ENCODE data around the gene TMEM51.
A peak's percentile ranks its signal among the peaks of the same experiment; 100 is the strongest.

TMEM51 gene

DNA sequence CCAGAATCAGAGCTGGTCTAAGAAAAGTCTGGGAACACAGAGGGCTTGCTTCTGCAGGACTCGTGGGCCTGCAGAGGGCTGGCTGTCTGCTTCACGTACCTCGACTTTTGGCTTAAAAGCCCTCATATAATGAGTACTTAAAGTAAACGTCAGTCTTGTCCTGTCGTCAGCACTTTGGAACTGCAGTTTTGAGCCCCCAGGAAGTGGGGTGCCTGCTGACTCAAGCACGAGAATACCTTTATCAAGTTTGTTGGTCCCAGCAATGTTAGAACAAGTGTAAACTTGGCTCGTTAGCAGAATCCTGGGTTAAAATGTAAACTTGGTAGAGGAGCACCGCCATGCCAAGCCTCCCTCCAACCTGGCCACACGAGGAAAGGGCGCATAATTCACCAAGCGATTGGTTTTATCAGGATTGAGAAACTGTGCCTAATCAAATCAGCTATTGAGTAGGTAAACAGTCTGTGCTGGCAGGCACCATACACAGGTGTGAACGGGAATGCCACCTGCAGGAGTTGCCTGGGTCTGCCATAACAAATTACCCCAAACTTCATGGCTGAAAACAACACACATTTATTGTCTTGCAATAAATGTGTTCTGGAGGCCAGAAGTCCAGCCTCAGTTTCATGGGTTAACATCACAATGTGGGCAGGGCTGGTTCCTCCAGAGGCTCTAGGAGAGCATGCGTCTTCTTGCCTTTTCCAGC lies 48.5 kb downstream of the TMEM51 start:
- no peak for ATAC-seq (ENCODE audit: low read depth)
- TF ChIP-seq, protein P1, sequence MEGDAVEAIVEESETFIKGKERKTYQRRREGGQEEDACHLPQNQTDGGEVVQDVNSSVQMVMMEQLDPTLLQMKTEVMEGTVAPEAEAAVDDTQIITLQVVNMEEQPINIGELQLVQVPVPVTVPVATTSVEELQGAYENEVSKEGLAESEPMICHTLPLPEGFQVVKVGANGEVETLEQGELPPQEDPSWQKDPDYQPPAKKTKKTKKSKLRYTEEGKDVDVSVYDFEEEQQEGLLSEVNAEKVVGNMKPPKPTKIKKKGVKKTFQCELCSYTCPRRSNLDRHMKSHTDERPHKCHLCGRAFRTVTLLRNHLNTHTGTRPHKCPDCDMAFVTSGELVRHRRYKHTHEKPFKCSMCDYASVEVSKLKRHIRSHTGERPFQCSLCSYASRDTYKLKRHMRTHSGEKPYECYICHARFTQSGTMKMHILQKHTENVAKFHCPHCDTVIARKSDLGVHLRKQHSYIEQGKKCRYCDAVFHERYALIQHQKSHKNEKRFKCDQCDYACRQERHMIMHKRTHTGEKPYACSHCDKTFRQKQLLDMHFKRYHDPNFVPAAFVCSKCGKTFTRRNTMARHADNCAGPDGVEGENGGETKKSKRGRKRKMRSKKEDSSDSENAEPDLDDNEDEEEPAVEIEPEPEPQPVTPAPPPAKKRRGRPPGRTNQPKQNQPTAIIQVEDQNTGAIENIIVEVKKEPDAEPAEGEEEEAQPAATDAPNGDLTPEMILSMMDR (IDR thresholded peaks at IDR 0.05; ENCODE audit: poor library complexity, severe bottlenecking): peak; percentile 9
- Histone ChIP-seq H3K4me1 (ENCODE audit: insufficient read depth, poor library complexity, severe bottlenecking) (peaks cover 25% of the 10 kb centered on the region), H3K27ac (ENCODE audit: poor library complexity, severe bottlenecking) (no peak overlapping the region), H3K27me3 (ENCODE audit: insufficient read depth, poor library complexity, severe bottlenecking) (no peaks in the 10 kb centered on the region), H3K36me3 (ENCODE audit: low read depth) (no peaks in the 10 kb centered on the region; the same call in 1 of the 2 replicates), H3K4me3 (ENCODE audit: severe bottlenecking) (no peak overlapping the region), H3K9me3 (ENCODE audit: severe bottlenecking) (no peaks in the 10 kb centered on the region)
- DNase-seq (ENCODE audit: low spot score): no peak

DNA sequence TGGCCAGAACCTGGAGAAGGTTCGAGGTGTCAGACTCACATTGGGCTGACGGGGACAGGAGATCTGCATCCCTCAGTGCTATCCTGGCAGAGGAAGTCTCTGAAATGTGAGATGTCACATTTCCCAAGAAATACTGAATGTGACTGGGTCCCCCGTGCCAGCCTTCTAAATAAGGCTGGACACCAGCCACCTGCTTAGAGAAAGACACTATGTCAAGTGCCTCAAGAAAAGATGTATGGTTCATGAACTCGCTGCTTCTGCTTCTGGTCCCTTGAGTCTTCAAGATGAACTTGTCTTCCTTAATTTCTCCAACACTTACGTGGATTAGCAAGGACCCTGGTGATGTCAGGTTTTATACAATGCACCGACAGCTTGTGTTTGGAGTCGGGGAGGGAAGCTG lies 51.4 kb downstream of the TMEM51 start:
- TF ChIP-seq, protein P1 (IDR thresholded peaks at IDR 0.05; ENCODE audit: poor library complexity, severe bottlenecking): no peak
- no peaks in the 10 kb centered on the region for H3K27me3 ChIP-seq (ENCODE audit: insufficient read depth, poor library complexity, severe bottlenecking)
- ATAC-seq (ENCODE audit: low read depth) (no peak), DNase-seq (ENCODE audit: low spot score) (no peak)
- H3K9me3 ChIP-seq (ENCODE audit: severe bottlenecking): no peaks in the 10 kb centered on the region
- peaks cover 23% of the 10 kb centered on the region for H3K4me1 ChIP-seq (ENCODE audit: insufficient read depth, poor library complexity, severe bottlenecking)
- H3K36me3 ChIP-seq (ENCODE audit: low read depth): no peaks in the 10 kb centered on the region
- H3K27ac ChIP-seq (ENCODE audit: poor library complexity, severe bottlenecking): no peak overlapping the region
- no peak overlapping the region for H3K4me3 ChIP-seq (ENCODE audit: severe bottlenecking)

DNA sequence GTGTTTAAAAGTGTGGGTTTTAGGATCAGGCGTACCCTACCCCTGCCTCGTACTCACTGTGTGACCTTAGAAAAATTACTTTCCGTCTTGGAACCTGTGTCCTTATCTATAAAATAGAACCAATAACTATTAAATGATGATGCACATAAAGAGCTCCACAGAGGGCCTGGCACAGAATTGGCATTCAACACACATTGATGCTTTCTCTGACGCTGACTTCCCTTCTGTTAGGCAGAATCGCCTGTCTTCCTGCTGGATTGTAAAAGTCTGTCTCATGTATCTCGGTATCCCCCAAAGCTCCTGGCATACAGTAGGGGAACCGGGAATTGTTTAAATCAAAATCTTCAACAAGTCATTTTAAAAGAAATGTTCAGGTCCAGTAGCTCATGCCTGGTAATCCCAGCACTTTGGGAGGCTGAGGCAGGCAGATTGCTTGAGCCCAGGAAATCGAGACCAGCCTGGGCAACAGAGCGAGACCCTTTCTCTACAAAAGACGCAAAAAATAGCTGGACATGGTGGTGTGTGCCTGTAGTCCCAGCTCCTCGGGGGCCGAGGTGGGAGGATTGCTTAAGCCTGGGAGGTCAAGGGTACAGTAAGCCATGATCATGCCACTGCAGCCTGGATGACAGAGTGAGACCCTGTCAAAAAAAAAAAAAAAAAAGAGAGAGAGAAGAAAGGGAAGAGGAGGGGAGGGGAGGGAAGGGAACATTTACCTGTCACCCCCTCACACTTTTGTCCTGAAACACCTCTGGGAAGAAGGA lies 52.2 kb downstream of the TMEM51 start:
- ATAC-seq (ENCODE audit: low read depth): no peak
- peaks cover 6% of the 10 kb centered on the region; the same call in 1 of the 2 replicates for H3K36me3 ChIP-seq (ENCODE audit: low read depth)
- H3K9me3 ChIP-seq (ENCODE audit: severe bottlenecking): no peaks in the 10 kb centered on the region
- H3K27me3 ChIP-seq (ENCODE audit: insufficient read depth, poor library complexity, severe bottlenecking): no peaks in the 10 kb centered on the region
- no peak for DNase-seq (ENCODE audit: low spot score)
- peaks cover 14% of the 10 kb centered on the region for H3K4me1 ChIP-seq (ENCODE audit: insufficient read depth, poor library complexity, severe bottlenecking)
- no peak overlapping the region for H3K27ac ChIP-seq (ENCODE audit: poor library complexity, severe bottlenecking)
- TF ChIP-seq, protein P1 (IDR thresholded peaks at IDR 0.05; ENCODE audit: poor library complexity, severe bottlenecking): no peak
- H3K4me3 ChIP-seq (ENCODE audit: severe bottlenecking): no peak overlapping the region

DNA sequence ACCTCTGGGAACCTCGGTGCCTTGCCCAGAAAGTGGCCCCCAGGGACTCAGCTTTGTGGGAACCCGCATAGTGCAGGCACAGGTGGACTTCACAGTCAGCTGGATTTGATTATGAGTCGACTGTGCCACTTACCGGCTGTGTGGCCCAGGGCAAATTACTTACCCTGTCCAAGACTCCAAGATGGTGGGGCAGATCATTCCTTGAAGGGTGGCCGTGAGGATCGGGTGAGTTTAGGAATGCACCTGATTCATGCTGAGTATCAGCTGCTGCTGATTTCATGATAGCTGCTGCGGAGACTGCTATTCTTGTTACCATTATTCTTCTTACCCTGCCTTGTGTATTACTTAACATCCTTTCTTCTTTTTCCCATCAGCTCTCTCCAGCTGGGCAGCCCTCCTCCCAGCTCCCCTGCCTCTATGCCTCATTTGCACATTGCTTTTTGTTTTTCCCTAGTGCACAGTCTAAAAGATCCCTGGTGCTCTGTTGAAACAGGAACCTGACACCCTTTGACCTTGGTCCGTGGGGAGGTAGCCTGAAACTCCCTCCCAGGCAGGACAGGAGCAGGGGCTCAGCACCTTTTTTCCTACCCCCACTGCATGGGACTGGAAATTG lies 53.0 kb downstream of the TMEM51 start:
- Histone ChIP-seq H3K27me3 (ENCODE audit: insufficient read depth, poor library complexity, severe bottlenecking) (no peaks in the 10 kb centered on the region), H3K4me3 (ENCODE audit: severe bottlenecking) (no peak overlapping the region), H3K27ac (ENCODE audit: poor library complexity, severe bottlenecking) (no peak overlapping the region), H3K9me3 (ENCODE audit: severe bottlenecking) (no peaks in the 10 kb centered on the region), H3K4me1 (ENCODE audit: insufficient read depth, poor library complexity, severe bottlenecking) (peaks cover 7% of the 10 kb centered on the region), H3K36me3 (ENCODE audit: low read depth) (peaks cover 13% of the 10 kb centered on the region)
- no peak for DNase-seq (ENCODE audit: low spot score)
- peak; percentile 67; the same call in 2 of the 3 replicates for ATAC-seq (ENCODE audit: low read depth)
- TF ChIP-seq, protein P1 (IDR thresholded peaks at IDR 0.05; ENCODE audit: poor library complexity, severe bottlenecking): no peak
